NCI-H128 (cell line): ENCODE measurements around the gene ZNRF3.
A peak's percentile ranks its signal among the peaks of the same experiment; 100 is the strongest.
"Not testable (repeated sequence)": the region's sequence is repeated elsewhere in the genome, so short reads cannot be mapped to it uniquely, and the experiment has no call there.

Experiments
- DNase-seq: peaks from one replicate; lab custom pipeline; 2025; ENCODE audit not compliant: unreplicated experiment; lab: John Stamatoyannopoulos, UW

Gene ZNRF3

GRCh38 chr22:28906312-28906711, 22.9 kb downstream of the ZNRF3 start:
- DNase-seq: no peak

- DNase-seq: no peak
Observed at GRCh38 chr22:28907311-28908008, 24.1 kb downstream of the ZNRF3 start.

GRCh38 chr22:28908810-28909209, 25.4 kb downstream of the ZNRF3 start:
- not testable (repeated sequence) for DNase-seq

- no peak for DNase-seq
Observed at GRCh38 chr22:28909375-28909774, 26.0 kb downstream of the ZNRF3 start.

- no peak for DNase-seq
Observed at GRCh38 chr22:28910569-28911303, 27.4 kb downstream of the ZNRF3 start.

- DNase-seq: no peak
Observed at GRCh38 chr22:28911304-28911690, 27.9 kb downstream of the ZNRF3 start.

GRCh38 chr22:28911777-28912669, 28.7 kb downstream of the ZNRF3 start:
- DNase-seq: no peak

GRCh38 chr22:28914201-28914600, 30.8 kb downstream of the ZNRF3 start:
- DNase-seq: no peak

GRCh38 chr22:28915969-28916368, 32.6 kb downstream of the ZNRF3 start:
- DNase-seq: no peak

- DNase-seq: no peak
Observed at GRCh38 chr22:28917747-28918549, 34.6 kb downstream of the ZNRF3 start.

GRCh38 chr22:28918550-28919271, 35.3 kb downstream of the ZNRF3 start:
- DNase-seq: no peak

- no peak for DNase-seq
Observed at GRCh38 chr22:28920757-28921584, 37.6 kb downstream of the ZNRF3 start.

- DNase-seq: no peak
Observed at GRCh38 chr22:28921585-28921879, 38.2 kb downstream of the ZNRF3 start.

GRCh38 chr22:28922540-28923244, 39.3 kb downstream of the ZNRF3 start:
- no peak for DNase-seq

- DNase-seq: peak; percentile 28
Observed at GRCh38 chr22:28923826-28924732, 40.7 kb downstream of the ZNRF3 start.

GRCh38 chr22:28925916-28926315, 42.5 kb downstream of the ZNRF3 start:
- DNase-seq: no peak

- no peak for DNase-seq
Observed at GRCh38 chr22:28927630-28928029, 44.3 kb downstream of the ZNRF3 start.

GRCh38 chr22:28929197-28929596, 45.8 kb downstream of the ZNRF3 start:
- no peak for DNase-seq
